ENCODE measurements around the gene SYCE1. TPM values are rescaled to one million over a fixed set of nuclear protein-coding genes. Genes with fewer than 3 reads are reported as not detected.

SYCE1 gene
- polyA plus RNA-seq, 1 donor (not counting 4 experiments of a cell fraction or from before 2014, with no cell fraction given) = not detected

DNA sequence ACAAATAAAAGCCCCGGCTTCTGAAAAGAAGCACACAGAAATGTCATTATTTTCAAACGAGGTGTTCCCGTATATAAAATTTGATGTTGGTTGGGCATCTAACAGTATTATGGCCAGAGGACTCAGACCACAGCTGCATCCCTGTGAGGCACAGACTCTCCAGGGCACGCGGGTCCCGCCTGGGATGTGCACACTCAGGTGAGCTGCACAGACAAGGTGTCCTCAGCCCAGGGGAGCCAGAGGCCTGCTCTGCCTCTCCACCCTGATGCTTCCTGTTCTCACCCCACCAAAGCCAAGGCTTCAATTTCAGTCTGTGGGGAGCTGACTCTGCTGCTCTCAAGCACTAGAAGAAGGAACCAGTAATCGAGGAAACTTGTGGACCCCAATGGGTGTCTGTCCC is 39.9 kb downstream of the SYCE1 start:
- Histone ChIP-seq H3K9me1 (ENCODE audit: control insufficient read depth, extremely low read depth, insufficient read depth, low read length) (no peaks in the 10 kb centered on the region), H3K4me2 (ENCODE audit: control insufficient read depth, extremely low read depth, insufficient read depth, low read depth, low read length) (no peak overlapping the region), H3K9me3 (ENCODE audit: control insufficient read depth, low read depth, low read length) (no peaks in the 10 kb centered on the region), H3K36me3 (ENCODE audit: control insufficient read depth in 2 of 2, extremely low read depth in 1 of 2, insufficient read depth in 2 of 2, low read length in 2 of 2) (no peaks in the 10 kb centered on the region), H2AFZ (ENCODE audit: control insufficient read depth, low read length) (no peak overlapping the region), H3K27ac (ENCODE audit: control insufficient read depth, insufficient read depth, low read length) (no peak overlapping the region), H3K79me2 (ENCODE audit: control insufficient read depth, insufficient read depth, low read length) (no peaks in the 10 kb centered on the region), H3K4me3 (ENCODE audit: control insufficient read depth in 2 of 3, extremely low read depth in 1 of 3, insufficient read depth in 2 of 3, low read depth in 1 of 3, low read length in 3 of 3) (no peak overlapping the region), H4K20me1 (ENCODE audit: control insufficient read depth, extremely low read depth, insufficient read depth, low read length) (no peaks in the 10 kb centered on the region), H3K9ac (ENCODE audit: control insufficient read depth, extremely low read depth, insufficient read depth, low read length) (no peak overlapping the region), H3K27me3 (ENCODE audit: control insufficient read depth, extremely low read depth, insufficient read depth, low read length) (peaks cover 43% of the 10 kb centered on the region), H3K4me1 (ENCODE audit: control insufficient read depth, extremely low read depth, insufficient read depth, low read length) (peaks cover 2% of the 10 kb centered on the region)
- dilution Hi-C loops (cut with MboI; ENCODE audit: extremely low pct_ligation_motif_present, low sequenced_read_pairs) = no loop called here
- no peak for TF ChIP-seq EZH2 (IDR thresholded peaks at IDR 0.05; ENCODE audit: low read length)
- TF ChIP-seq CTCF (optimal IDR thresholded peaks at IDR 0.05 in 1 of 3, IDR thresholded peaks at IDR 0.05 in 1 of 3, conservative IDR thresholded peaks at IDR 0.05 in 1 of 3; ENCODE audit: extremely low read depth in 1 of 3, insufficient read depth in 2 of 3, low read length in 3 of 3) = no peak
- FAIRE-seq = no peak
- DNase-seq (ENCODE audit: low read depth, low spot score) = no peak

DNA sequence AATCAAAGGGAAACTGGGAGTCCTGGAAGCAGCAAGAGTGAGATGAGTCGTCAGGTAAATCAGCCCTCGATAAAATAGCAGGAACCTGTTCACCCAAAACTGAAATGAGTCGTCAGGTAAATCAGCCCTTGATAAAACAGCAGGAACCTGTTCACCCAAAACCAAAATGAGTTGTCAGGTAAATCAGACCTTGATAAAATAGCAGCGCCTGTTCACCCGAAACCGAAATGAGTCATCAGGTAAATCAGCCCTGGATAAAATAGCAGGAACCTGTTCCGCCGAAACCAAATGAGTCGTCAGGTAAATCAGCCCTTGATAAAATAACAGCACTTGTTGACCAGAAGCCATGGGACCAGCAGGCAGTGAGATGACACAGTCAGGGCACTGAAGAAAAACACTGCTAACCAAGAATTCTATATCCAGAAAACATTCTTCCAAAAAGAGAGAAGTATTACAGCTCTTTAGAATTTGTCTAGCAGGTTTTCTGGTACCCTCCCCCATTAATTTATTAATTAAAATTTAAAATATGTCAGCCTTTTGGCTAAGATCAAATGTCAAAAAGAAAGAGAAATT is 41.7 kb downstream of the SYCE1 start:
- Histone ChIP-seq H3K27me3 (ENCODE audit: control insufficient read depth, extremely low read depth, insufficient read depth, low read length) (peaks cover 26% of the 10 kb centered on the region), H3K4me2 (ENCODE audit: control insufficient read depth, extremely low read depth, insufficient read depth, low read depth, low read length) (no peak overlapping the region), H3K9me1 (ENCODE audit: control insufficient read depth, extremely low read depth, insufficient read depth, low read length) (no peaks in the 10 kb centered on the region), H3K36me3 (ENCODE audit: control insufficient read depth in 2 of 2, extremely low read depth in 1 of 2, insufficient read depth in 2 of 2, low read length in 2 of 2) (no peaks in the 10 kb centered on the region), H3K9ac (ENCODE audit: control insufficient read depth, extremely low read depth, insufficient read depth, low read length) (no peak overlapping the region), H4K20me1 (ENCODE audit: control insufficient read depth, extremely low read depth, insufficient read depth, low read length) (no peaks in the 10 kb centered on the region), H3K79me2 (ENCODE audit: control insufficient read depth, insufficient read depth, low read length) (no peaks in the 10 kb centered on the region), H3K9me3 (ENCODE audit: control insufficient read depth, low read depth, low read length) (no peaks in the 10 kb centered on the region), H2AFZ (ENCODE audit: control insufficient read depth, low read length) (no peak overlapping the region), H3K4me3 (ENCODE audit: control insufficient read depth in 2 of 3, extremely low read depth in 1 of 3, insufficient read depth in 2 of 3, low read depth in 1 of 3, low read length in 3 of 3) (no peak overlapping the region), H3K27ac (ENCODE audit: control insufficient read depth, insufficient read depth, low read length) (no peak overlapping the region), H3K4me1 (ENCODE audit: control insufficient read depth, extremely low read depth, insufficient read depth, low read length) (peaks cover 4% of the 10 kb centered on the region)
- dilution Hi-C loops (cut with MboI; ENCODE audit: extremely low pct_ligation_motif_present, low sequenced_read_pairs) = no loop called here
- no peak for FAIRE-seq
- DNase-seq (ENCODE audit: low read depth, low spot score) = peak; percentile 17
- no peak for TF ChIP-seq CTCF (optimal IDR thresholded peaks at IDR 0.05 in 1 of 3, IDR thresholded peaks at IDR 0.05 in 1 of 3, conservative IDR thresholded peaks at IDR 0.05 in 1 of 3; ENCODE audit: extremely low read depth in 1 of 3, insufficient read depth in 2 of 3, low read length in 3 of 3)
- TF ChIP-seq EZH2 (IDR thresholded peaks at IDR 0.05; ENCODE audit: low read length) = no peak
